AG09319 (cell line): Measurements from ENCODE around the gene DBH.

Experiments used
- DNase-seq: peaks from one replicate; pipeline ENCODE4 v3.0.0-alpha.2; 2010; ENCODE audit warnings: low read depth; ENCODE audit errors: extremely low read depth
- TF ChIP-seq, protein P1 (sequence below): IDR thresholded peaks from 2 replicates; pipeline ENCODE4 v1.5.1; 2011; ENCODE audit warnings: low read depth, mild to moderate bottlenecking, inconsistent platforms, low read length, moderate library complexity

The DBH gene

GRCh38 chr9:133591985-133592384, 44.2 kb upstream of the DBH start:
- DNase-seq: no peak
- TF ChIP-seq, protein P1, sequence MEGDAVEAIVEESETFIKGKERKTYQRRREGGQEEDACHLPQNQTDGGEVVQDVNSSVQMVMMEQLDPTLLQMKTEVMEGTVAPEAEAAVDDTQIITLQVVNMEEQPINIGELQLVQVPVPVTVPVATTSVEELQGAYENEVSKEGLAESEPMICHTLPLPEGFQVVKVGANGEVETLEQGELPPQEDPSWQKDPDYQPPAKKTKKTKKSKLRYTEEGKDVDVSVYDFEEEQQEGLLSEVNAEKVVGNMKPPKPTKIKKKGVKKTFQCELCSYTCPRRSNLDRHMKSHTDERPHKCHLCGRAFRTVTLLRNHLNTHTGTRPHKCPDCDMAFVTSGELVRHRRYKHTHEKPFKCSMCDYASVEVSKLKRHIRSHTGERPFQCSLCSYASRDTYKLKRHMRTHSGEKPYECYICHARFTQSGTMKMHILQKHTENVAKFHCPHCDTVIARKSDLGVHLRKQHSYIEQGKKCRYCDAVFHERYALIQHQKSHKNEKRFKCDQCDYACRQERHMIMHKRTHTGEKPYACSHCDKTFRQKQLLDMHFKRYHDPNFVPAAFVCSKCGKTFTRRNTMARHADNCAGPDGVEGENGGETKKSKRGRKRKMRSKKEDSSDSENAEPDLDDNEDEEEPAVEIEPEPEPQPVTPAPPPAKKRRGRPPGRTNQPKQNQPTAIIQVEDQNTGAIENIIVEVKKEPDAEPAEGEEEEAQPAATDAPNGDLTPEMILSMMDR: no peak

DNA sequence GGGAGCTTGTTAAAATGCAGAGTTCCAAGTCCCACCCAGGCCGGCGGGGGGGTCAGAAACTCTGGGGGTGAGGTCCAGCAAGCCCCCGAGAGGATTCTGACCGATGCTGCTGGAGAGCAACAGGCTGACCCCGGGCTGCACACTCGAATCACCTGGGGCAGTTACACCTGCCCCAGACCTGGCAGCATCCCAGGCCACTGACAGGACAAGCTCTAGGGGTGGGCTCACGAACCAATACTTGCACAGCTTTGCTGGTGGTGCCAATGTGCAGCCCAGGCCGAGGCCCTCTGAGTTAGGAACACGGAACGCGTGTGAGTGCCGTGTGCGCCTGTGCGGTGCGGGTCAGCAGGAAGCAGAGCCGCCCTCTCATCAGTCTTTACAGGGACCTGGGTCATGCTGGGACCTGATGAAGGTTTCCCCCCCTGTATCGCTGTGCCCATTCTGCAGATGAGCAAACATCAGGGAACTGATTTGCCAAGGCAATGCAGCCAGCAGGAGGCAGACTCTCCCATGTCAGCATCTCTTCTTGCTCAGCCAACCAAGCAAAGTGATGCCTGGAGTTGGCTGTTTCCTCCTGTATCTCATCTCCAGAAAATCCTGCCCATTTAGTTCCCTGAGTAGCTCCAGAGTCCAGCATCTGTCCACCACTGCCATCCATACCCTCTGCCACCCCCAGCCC, 43.3 kb upstream of the DBH start:
- DNase-seq: no peak
- TF ChIP-seq, protein P1: no peak; the same call in 1 of the 2 replicates

- DNase-seq: no peak
- TF ChIP-seq, protein P1: no peak
Measured at GRCh38 chr9:133593587-133594253, 42.4 kb upstream of the DBH start.

- DNase-seq: no peak
- TF ChIP-seq, protein P1: no peak
Measured at GRCh38 chr9:133594310-133594709, 41.9 kb upstream of the DBH start.

DNA sequence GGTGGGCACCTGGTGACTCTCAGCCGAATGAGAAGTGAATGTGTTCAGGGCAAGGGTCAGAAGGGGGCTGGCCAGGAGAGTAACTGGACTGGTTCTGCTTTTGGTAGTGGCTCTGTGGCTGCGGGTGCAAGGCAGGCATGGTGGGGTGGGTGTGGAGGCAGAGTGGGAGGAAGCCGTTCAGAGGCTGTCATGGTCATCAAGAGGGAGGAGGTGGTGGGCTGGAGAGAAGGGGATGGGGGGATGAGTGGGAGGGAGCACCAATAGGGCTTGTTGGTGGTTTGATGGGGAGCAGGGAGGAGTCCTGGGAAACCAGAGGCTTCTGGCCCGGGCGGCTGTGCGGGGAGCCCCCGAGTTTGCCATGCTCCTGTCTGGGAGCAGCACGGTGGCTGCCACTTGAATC, 40.3 kb upstream of the DBH start:
- TF ChIP-seq, protein P1: no peak
- DNase-seq: no peak

DNA sequence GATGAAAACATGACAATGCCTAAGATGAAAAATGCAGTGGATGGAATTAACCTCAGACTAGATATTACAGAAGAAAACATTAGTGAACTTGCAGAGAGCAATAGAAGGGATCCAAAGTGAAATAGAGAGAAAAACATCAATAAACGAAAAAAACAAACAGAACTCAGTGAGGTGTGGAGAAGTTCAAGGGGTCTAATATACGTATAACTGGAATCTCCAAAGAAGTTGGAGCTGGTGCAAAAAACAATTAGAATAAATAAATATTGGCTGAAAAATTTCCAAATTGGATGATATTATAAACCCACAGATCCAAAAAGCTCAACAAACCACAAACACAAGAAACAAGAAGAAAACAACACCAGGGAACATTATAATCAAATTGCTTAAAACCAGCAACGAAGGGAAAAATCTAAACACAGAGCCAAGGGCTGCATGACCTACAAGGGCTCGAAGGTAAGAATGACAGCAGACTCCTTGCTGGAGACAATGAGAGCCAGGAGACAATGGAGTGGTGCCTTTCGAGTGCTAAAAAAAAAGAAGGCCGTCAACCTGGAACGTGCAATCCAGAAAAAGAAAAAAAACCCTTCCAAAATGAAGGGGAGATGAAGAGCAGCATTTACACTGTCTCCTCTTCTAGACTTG, 38.7 kb upstream of the DBH start:
- DNase-seq: no peak
- TF ChIP-seq, protein P1: no peak

- TF ChIP-seq, protein P1: no peak
- no peak for DNase-seq
Measured at GRCh38 chr9:133598978-133599377, 37.2 kb upstream of the DBH start.
